ENCODE measurements around the gene PTPRG.

- TF ChIP-seq CTCF (IDR thresholded peaks at IDR 0.05) (no peak), POLR2A (IDR thresholded peaks at IDR 0.05) (no peak)
Measured at GRCh38 chr3:61638741-61639140, 77.4 kb downstream of the PTPRG start.

Measured in right lobe of liver (tissue), 4 donors.